Calu3 (cell line): Measurements from ENCODE around the gene TSPAN31. TPM values are rescaled to one million over a fixed set of nuclear protein-coding genes. Genes with fewer than 3 reads are reported as not detected.
"Not testable (repeated sequence)": the region's sequence is repeated elsewhere in the genome, so short reads cannot be mapped to it uniquely, and the experiment has no call there.

ENCODE experiments used
- BruUV-seq: library from RNA; stranded (reverse); fragments of 400-500 nt; replicated peaks from 2 replicates; lab custom pipeline; 2021; lab: Mats Ljungman, UMichigan
- CTCF ChIA-PET: fragments of 300-600 bp; sonication (Branson Sonifier 250); formaldehyde crosslinking; loops from one replicate; lab custom pipeline; 2022; ENCODE audit warnings: antibody characterized with exemption; lab: Charles Lee
- DNase-seq: peaks from one replicate; pipeline ENCODE4 v3.0.0; 2022
- H3K27ac Mint-ChIP-seq: one replicate; pipeline ENCODE4 v1.8.0; 2022; ENCODE audit warnings: mixed read lengths; ENCODE audit not compliant: unreplicated experiment
- H3K27me3 Mint-ChIP-seq: one replicate; pipeline ENCODE4 v1.8.0; 2022; ENCODE audit warnings: mixed read lengths; ENCODE audit not compliant: unreplicated experiment
- H3K36me3 Mint-ChIP-seq: one replicate; pipeline ENCODE4 v1.8.0; 2022; ENCODE audit warnings: mild to moderate bottlenecking, moderate library complexity, mixed read lengths; ENCODE audit not compliant: insufficient read depth, unreplicated experiment
- H3K4me1 Mint-ChIP-seq: one replicate; pipeline ENCODE4 v1.8.0; 2022; ENCODE audit warnings: mild to moderate bottlenecking, low read depth, mixed read lengths; ENCODE audit not compliant: unreplicated experiment
- H3K4me3 Mint-ChIP-seq: one replicate; pipeline ENCODE4 v1.8.0; 2022; ENCODE audit warnings: mild to moderate bottlenecking, low read depth, moderate library complexity, mixed read lengths; ENCODE audit not compliant: unreplicated experiment
- H3K9me3 Mint-ChIP-seq: one replicate; pipeline ENCODE4 v1.8.0; 2022; ENCODE audit warnings: low read depth, mixed read lengths; ENCODE audit not compliant: unreplicated experiment
- CTCF ChIP-seq: fragments of 200-600 bp; IDR thresholded peaks from one replicate; pipeline ENCODE4 v1.8.0; 2022; ENCODE audit warnings: antibody characterized with exemption; ENCODE audit not compliant: unreplicated experiment
- intact Hi-C: fragments of 100-400 bp; cut with micrococcal nuclease; formaldehyde crosslinking; loops from one replicate; pipeline ENCODE4 v1.10.0; 2022; ENCODE audit not compliant: unreplicated experiment
- total RNA-seq: library from RNA; stranded (reverse); gene quantifications from 2 replicates; pipeline ENCODE4 v1.2.3, GENCODE V29; 2022

TSPAN31 gene
- total RNA-seq, 1 experiment from 2014 or later = 40.2 TPM

GRCh38 chr12:57713209-57713608 lies 31.6 kb upstream of the TSPAN31 start:
- intact Hi-C loops = no loop called here
- Mint-ChIP-seq H3K4me1 (no peaks in the 10 kb centered on the region), H3K9me3 (no peaks in the 10 kb centered on the region), H3K27me3 (no peaks in the 10 kb centered on the region), H3K27ac (no peak overlapping the region), H3K36me3 (peaks cover 19% of the 10 kb centered on the region), H3K4me3 (no peak overlapping the region)
- CTCF ChIA-PET = no interaction called here
- DNase-seq = no peak
- BruUV-seq = no TSS peak
- no peak for TF ChIP-seq CTCF

GRCh38 chr12:57715036-57715748 lies 29.6 kb upstream of the TSPAN31 start:
- intact Hi-C loops, H3K9me3 Mint-ChIP-seq, H3K27ac Mint-ChIP-seq, CTCF ChIA-PET, H3K27me3 Mint-ChIP-seq, H3K4me1 Mint-ChIP-seq, H3K4me3 Mint-ChIP-seq, DNase-seq, BruUV-seq: not testable (repeated sequence)
- H3K36me3 Mint-ChIP-seq = peaks cover 31% of the 10 kb centered on the region

- CTCF ChIA-PET = no interaction called here
Measured at GRCh38 chr12:57715786-57716185, 29.1 kb upstream of the TSPAN31 start.

GRCh38 chr12:57716305-57716704 lies 28.5 kb upstream of the TSPAN31 start:
- Mint-ChIP-seq H3K4me3 (no peak overlapping the region), H3K27ac (no peak overlapping the region), H3K4me1 (no peaks in the 10 kb centered on the region), H3K9me3 (no peaks in the 10 kb centered on the region), H3K36me3 (peaks cover 40% of the 10 kb centered on the region), H3K27me3 (no peaks in the 10 kb centered on the region)
- CTCF ChIA-PET = no interaction called here
- TF ChIP-seq CTCF = no peak
- intact Hi-C loops = no loop called here
- BruUV-seq = no TSS peak
- DNase-seq = no peak

More at GRCh38 chr12:57715786-57716185, 29.1 kb upstream of the TSPAN31 start:
- Mint-ChIP-seq H3K27me3 (no peaks in the 10 kb centered on the region), H3K4me3 (no peak overlapping the region), H3K27ac (no peak overlapping the region), H3K36me3 (peaks cover 36% of the 10 kb centered on the region), H3K4me1 (no peaks in the 10 kb centered on the region), H3K9me3 (no peaks in the 10 kb centered on the region)
- intact Hi-C loops = no loop called here
- no peak for DNase-seq
- BruUV-seq = no TSS peak
- TF ChIP-seq CTCF = no peak

GRCh38 chr12:57717131-57717530 lies 27.7 kb upstream of the TSPAN31 start:
- Mint-ChIP-seq H3K27ac (no peak overlapping the region), H3K36me3 (peaks cover 45% of the 10 kb centered on the region), H3K4me1 (no peaks in the 10 kb centered on the region), H3K27me3 (no peaks in the 10 kb centered on the region), H3K4me3 (no peak overlapping the region), H3K9me3 (no peaks in the 10 kb centered on the region)
- intact Hi-C loops = no loop called here
- DNase-seq = no peak
- no peak for TF ChIP-seq CTCF
- BruUV-seq = no TSS peak
- CTCF ChIA-PET = interaction anchor here (0.6 kb wide), 1 partner anchor 428 kb away, joined by 3 read pairs; no protein-coding TSS in a partner anchor
